SH-SY5Y (cell line): ENCODE data around the gene SMARCAL1.

Source experiments
- GATA2 ChIP-seq: IDR thresholded peaks from 2 replicates; pipeline ENCODE4 v1.6.1; 2011; ENCODE audit warnings: mild to moderate bottlenecking, low read depth, low read length
- GATA3 ChIP-seq: IDR thresholded peaks from 2 replicates; pipeline ENCODE4 v1.6.1; 2011; ENCODE audit warnings: low read depth, mild to moderate bottlenecking, low read length, moderate library complexity

GRCh38 chr2:216450346-216450745, 38.1 kb downstream of the SMARCAL1 start:
- TF ChIP-seq GATA2 = no peak
- TF ChIP-seq GATA3 = no peak
